Ishikawa (cell line): Measurements from ENCODE around the gene PRKCB.

Experiments used
- CEBPB ChIP-seq: IDR thresholded peaks from 2 replicates; pipeline ENCODE4 v1.6.1; 2012
- EP300 ChIP-seq: IDR thresholded peaks from 2 replicates; pipeline ENCODE4 v1.6.1; 2012; ENCODE audit warnings: borderline replicate concordance
- MAX ChIP-seq: IDR thresholded peaks from 2 replicates; pipeline ENCODE4 v1.6.1; 2012
- NFIC ChIP-seq: IDR thresholded peaks from 2 replicates; pipeline ENCODE4 v1.6.1; 2012
- RAD21 ChIP-seq: IDR thresholded peaks from 2 replicates; pipeline ENCODE4 v1.6.1; 2012; ENCODE audit warnings: low read depth
- REST ChIP-seq: IDR thresholded peaks from 2 replicates; pipeline ENCODE4 v1.6.1; 2012; ENCODE audit warnings: low read depth, mild to moderate bottlenecking
- TAF1 ChIP-seq: IDR thresholded peaks from 2 replicates; pipeline ENCODE4 v1.6.1; 2012; ENCODE audit warnings: low read depth, mild to moderate bottlenecking
- TCF12 ChIP-seq: IDR thresholded peaks from 2 replicates; pipeline ENCODE4 v1.6.1; 2012; ENCODE audit warnings: low read depth
- TEAD4 ChIP-seq: IDR thresholded peaks from 2 replicates; pipeline ENCODE4 v1.6.1; 2012
- USF1 ChIP-seq: IDR thresholded peaks from 2 replicates; pipeline ENCODE4 v1.6.1; 2012
- YY1 ChIP-seq: IDR thresholded peaks from 2 replicates; pipeline ENCODE4 v1.6.1; 2012; ENCODE audit warnings: low read depth

- TF ChIP-seq YY1: no peak
- no peak for TF ChIP-seq NFIC
- no peak for TF ChIP-seq TCF12
- TF ChIP-seq RAD21: no peak
- no peak for TF ChIP-seq REST
- TF ChIP-seq EP300: no peak
- no peak for TF ChIP-seq TEAD4
- TF ChIP-seq TAF1: no peak
- no peak for TF ChIP-seq CEBPB
- TF ChIP-seq MAX: no peak
- TF ChIP-seq USF1: no peak
Measured at GRCh38 chr16:24166661-24167528, 331.1 kb downstream of the PRKCB start.
